H9 (cell line): ENCODE results near the gene GRIP1. TPM values are rescaled to one million over a fixed set of nuclear protein-coding genes. Genes with fewer than 3 reads are reported as not detected.

Experiments
- DNase-seq: peaks from one replicate; pipeline ENCODE4 v3.0.0-alpha.2; 2017
- H2AFZ ChIP-seq: one replicate; pipeline ENCODE4 v1.6.1; 2013; ENCODE audit warnings: mild to moderate bottlenecking, low read length, control low read depth, moderate library complexity
- H2AK5ac ChIP-seq: 2 replicates; pipeline ENCODE4 v1.6.1; 2013; ENCODE audit warnings: low read length, control low read depth, mixed read lengths; ENCODE audit not compliant: insufficient read length
- H2BK120ac ChIP-seq: one replicate; pipeline ENCODE4 v1.6.1; 2013; ENCODE audit warnings: low read depth, mild to moderate bottlenecking, low read length, control low read depth, inconsistent platforms; ENCODE audit not compliant: poor library complexity, severe bottlenecking
- H2BK12ac ChIP-seq: 2 replicates; pipeline ENCODE4 v1.6.1; 2013; ENCODE audit warnings: low read length, control low read depth, mixed read lengths, low read depth; ENCODE audit not compliant: insufficient read length
- H2BK15ac ChIP-seq: 2 replicates; pipeline ENCODE4 v1.6.1; 2013; ENCODE audit warnings: low read depth, low read length, control low read depth
- H2BK20ac ChIP-seq: one replicate; pipeline ENCODE4 v1.6.1; 2013; ENCODE audit warnings: low read depth, mild to moderate bottlenecking, low read length, control low read depth, inconsistent platforms; ENCODE audit not compliant: poor library complexity, severe bottlenecking
- H2BK5ac ChIP-seq: 2 replicates; pipeline ENCODE4 v1.6.1; 2013; ENCODE audit warnings: low read length, control low read depth, mixed read lengths; ENCODE audit not compliant: insufficient read length
- H3K14ac ChIP-seq: 2 replicates; pipeline ENCODE4 v1.6.1; 2013; ENCODE audit warnings: low read length, control low read depth; ENCODE audit not compliant: insufficient read depth
- H3K18ac ChIP-seq: 2 replicates; pipeline ENCODE4 v1.6.1; 2013; ENCODE audit warnings: low read depth, mild to moderate bottlenecking, mixed read lengths, low read length, control low read depth; ENCODE audit not compliant: insufficient read length
- H3K23ac ChIP-seq: 2 replicates; pipeline ENCODE4 v1.6.1; 2013; ENCODE audit warnings: low read length, control low read depth, mixed read lengths, low read depth; ENCODE audit not compliant: insufficient read length
- H3K23me2 ChIP-seq: 2 replicates; pipeline ENCODE4 v1.6.1; 2013; ENCODE audit warnings: low read depth, mild to moderate bottlenecking, mixed read lengths, low read length, control low read depth; ENCODE audit not compliant: insufficient read length, poor library complexity, severe bottlenecking
- H3K27ac ChIP-seq: 2 replicates; pipeline ENCODE4 v1.5.1; 2013; ENCODE audit warnings: low read length, control low read depth, mixed read lengths, low read depth; ENCODE audit not compliant: insufficient read length
- H3K27me3 ChIP-seq: 2 replicates; pipeline ENCODE4 v1.6.1; 2013; ENCODE audit warnings: low read length, control low read depth, inconsistent platforms; ENCODE audit not compliant: insufficient read depth
- H3K4ac ChIP-seq: 2 replicates; pipeline ENCODE4 v1.6.1; 2013; ENCODE audit warnings: low read depth, mild to moderate bottlenecking, control low read depth, inconsistent platforms, low read length, moderate library complexity
- H3K4me1 ChIP-seq: 2 replicates; pipeline ENCODE4 v1.6.1; 2013; ENCODE audit warnings: low read length, control low read depth, inconsistent platforms; ENCODE audit not compliant: insufficient read depth
- H3K4me2 ChIP-seq: 2 replicates; pipeline ENCODE4 v1.6.1; 2013; ENCODE audit warnings: low read length, control low read depth, mixed read lengths; ENCODE audit not compliant: insufficient read length, insufficient read depth
- H3K56ac ChIP-seq: 2 replicates; pipeline ENCODE4 v1.6.1; 2013; ENCODE audit warnings: low read depth, mild to moderate bottlenecking, mixed read lengths, low read length, control low read depth; ENCODE audit not compliant: insufficient read length
- H3K79me1 ChIP-seq: 2 replicates; pipeline ENCODE4 v1.6.1; 2013; ENCODE audit warnings: low read depth, mild to moderate bottlenecking, moderate library complexity, low read length, control low read depth, inconsistent platforms; ENCODE audit not compliant: insufficient read depth, poor library complexity, severe bottlenecking
- H3K79me2 ChIP-seq: 2 replicates; pipeline ENCODE4 v1.6.1; 2013; ENCODE audit warnings: low read length, control low read depth, inconsistent platforms; ENCODE audit not compliant: insufficient read depth
- H3K9ac ChIP-seq: 2 replicates; pipeline ENCODE4 v1.6.1; 2013; ENCODE audit warnings: low read length, control low read depth, mixed read lengths; ENCODE audit not compliant: insufficient read length; ENCODE audit errors: extremely low read depth
- H3K9me3 ChIP-seq: one replicate; pipeline ENCODE4 v1.6.1; 2013; ENCODE audit warnings: low read depth, low read length, inconsistent platforms; ENCODE audit not compliant: control insufficient read depth
- H3T11ph ChIP-seq: one replicate; pipeline ENCODE4 v1.6.1; 2013; ENCODE audit warnings: mild to moderate bottlenecking, low read length, control low read depth, inconsistent platforms
- H4K20me1 ChIP-seq: one replicate; pipeline ENCODE4 v1.6.1; 2013; ENCODE audit not compliant: control insufficient read depth, insufficient read length, insufficient read depth
- H4K5ac ChIP-seq: 2 replicates; pipeline ENCODE4 v1.6.1; 2013; ENCODE audit warnings: low read depth, mild to moderate bottlenecking, mixed read lengths, low read length, control low read depth; ENCODE audit not compliant: insufficient read length
- H4K8ac ChIP-seq: replicated peaks from 2 replicates; pipeline ENCODE4 v1.6.1; 2013; ENCODE audit warnings: low read length, control low read depth, mixed read lengths, low read depth; ENCODE audit not compliant: insufficient read length
- H4K91ac ChIP-seq: 2 replicates; pipeline ENCODE4 v1.6.1; 2013; ENCODE audit warnings: low read depth, mild to moderate bottlenecking, moderate library complexity, mixed read lengths, low read length, control low read depth; ENCODE audit not compliant: insufficient read length
- H3K27ac Mint-ChIP-seq, 3 experiments: 2 replicates in 2 of 3; 3 replicates in 1 of 3; pipeline ENCODE4 v1.8.0; 2020 to 2021; ENCODE audit warnings: mixed read lengths in 3 of 3, mild to moderate bottlenecking in 1 of 3, moderate library complexity in 1 of 3
- H3K27me3 Mint-ChIP-seq: 2 replicates; pipeline ENCODE4 v1.8.0; 2021; ENCODE audit warnings: low read depth, mild to moderate bottlenecking, moderate library complexity, mixed read lengths
- H3K36me3 Mint-ChIP-seq, 3 experiments: 2 replicates in 2 of 3; 3 replicates in 1 of 3; pipeline ENCODE4 v1.8.0; 2020 to 2021; ENCODE audit warnings: low read depth in 3 of 3, mixed read lengths in 3 of 3; ENCODE audit not compliant: insufficient read depth in 1 of 3
- H3K4me1 Mint-ChIP-seq, 2 experiments: 2 replicates each; pipeline ENCODE4 v1.8.0; 2020; ENCODE audit warnings: mixed read lengths in 2 of 2
- H3K4me3 Mint-ChIP-seq, 2 experiments: 2 replicates in 1 of 2; 3 replicates in 1 of 2; pipeline ENCODE4 v1.8.0; 2020 to 2021; ENCODE audit warnings: mild to moderate bottlenecking in 2 of 2, mixed read lengths in 2 of 2, moderate library complexity in 1 of 2
- H3K9me3 Mint-ChIP-seq, 2 experiments: 2 replicates in 1 of 2; 3 replicates in 1 of 2; pipeline ENCODE4 v1.8.0; 2020; ENCODE audit warnings: mild to moderate bottlenecking in 2 of 2, mixed read lengths in 2 of 2, moderate library complexity in 1 of 2
- CTCF ChIP-seq: fragments of 200-600 bp; sonication (generic); conservative IDR thresholded peaks from 3 replicates; pipeline ENCODE4 v1.8.0; 2021; ENCODE audit warnings: antibody characterized with exemption, mild to moderate bottlenecking
- WGBS: extraction: QIAGEN DNeasy Blood & Tissue Kit; methylation state at CpG from one replicate; pipeline ENCODE4 v1.1.7; 2013; ENCODE audit warnings: missing lambda C conversion rate, low lambda C conversion rate, mixed read lengths; ENCODE audit not compliant: insufficient read length; ENCODE audit errors: extremely low coverage; 5-methylcytosine and 5-hydroxymethylcytosine counted together
- total RNA-seq: library from RNA; stranded (reverse); gene quantifications from 2 replicates; pipeline ENCODE4 v1.2.1, GENCODE V29; 2021

The GRIP1 gene
- total RNA-seq, 1 experiment from 2014 or later: 19.5 TPM

DNA sequence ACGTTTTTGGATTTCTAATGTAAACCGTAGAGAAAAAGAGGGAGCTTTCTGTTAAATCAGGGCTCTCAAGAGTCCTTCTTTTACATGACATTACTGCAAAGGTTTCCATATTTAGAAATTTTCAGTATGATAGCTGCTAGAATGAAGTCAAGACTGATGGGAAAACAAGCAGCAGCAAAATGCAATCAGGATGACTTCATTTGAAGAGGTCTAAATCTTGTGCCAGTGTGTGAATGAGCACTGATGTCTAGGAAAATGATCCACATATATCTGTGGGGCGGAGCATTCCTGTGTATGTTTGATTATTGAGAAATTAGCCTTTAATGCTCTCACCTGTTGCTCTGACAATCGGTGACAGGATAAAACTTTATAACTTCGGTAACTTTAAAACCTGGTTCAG is 73.6 kb downstream of the GRIP1 start:
- H3K23ac ChIP-seq: no peak overlapping the region
- Mint-ChIP-seq H3K27me3 (no peaks in the 10 kb centered on the region), H3K4me1 (peaks cover 28 to 30% of the 10 kb centered on the region in 2 experiments), H3K9me3 (no peaks in the 10 kb centered on the region), H3K27ac (no peak overlapping the region), H3K4me3 (no peak overlapping the region), H3K36me3 (no peaks in the 10 kb centered on the region)
- no peaks in the 10 kb centered on the region for H4K20me1 ChIP-seq
- H4K5ac ChIP-seq: no peak overlapping the region
- no peak overlapping the region for H2BK12ac ChIP-seq
- no peak overlapping the region for H3T11ph ChIP-seq
- no peak overlapping the region for H2BK20ac ChIP-seq
- no CpG with 5 or more reads among the region's 5 CpGs for WGBS
- H2AFZ ChIP-seq: no peak overlapping the region
- H2BK120ac ChIP-seq: no peak overlapping the region
- H3K79me2 ChIP-seq: no peaks in the 10 kb centered on the region
- H4K8ac ChIP-seq: no peak overlapping the region
- DNase-seq: no peak
- no peak overlapping the region for H3K14ac ChIP-seq
- H3K23me2 ChIP-seq: no peaks in the 10 kb centered on the region
- no peak overlapping the region for H3K4ac ChIP-seq
- H3K4me2 ChIP-seq: no peak overlapping the region
- H2BK5ac ChIP-seq: no peak overlapping the region
- no peak overlapping the region for H3K9ac ChIP-seq
- H3K27me3 ChIP-seq: no peaks in the 10 kb centered on the region
- no peak overlapping the region for H3K56ac ChIP-seq
- no peak overlapping the region for H2BK15ac ChIP-seq
- H3K9me3 ChIP-seq: no peaks in the 10 kb centered on the region
- H3K27ac ChIP-seq: no peak overlapping the region
- TF ChIP-seq CTCF: no peak
- no peaks in the 10 kb centered on the region for H3K79me1 ChIP-seq
- H3K4me1 ChIP-seq: peaks cover 4% of the 10 kb centered on the region
- no peak overlapping the region for H2AK5ac ChIP-seq
- H4K91ac ChIP-seq: no peak overlapping the region
- no peak overlapping the region for H3K18ac ChIP-seq
